GM18511 (cell line): Measurements from ENCODE around the gene ZBTB3.
"Not testable (repeated sequence)": the region's sequence is repeated elsewhere in the genome, so short reads cannot be mapped to it uniquely, and the experiment has no call there.

Experiments
- ATAC-seq: cut with Tn5 transposase; IDR thresholded peaks from one replicate; pipeline ENCODE4 v1.9.1; 2021; ENCODE audit warnings: mild to moderate bottlenecking, moderate library complexity; ENCODE audit not compliant: unreplicated experiment

ZBTB3 gene

DNA sequence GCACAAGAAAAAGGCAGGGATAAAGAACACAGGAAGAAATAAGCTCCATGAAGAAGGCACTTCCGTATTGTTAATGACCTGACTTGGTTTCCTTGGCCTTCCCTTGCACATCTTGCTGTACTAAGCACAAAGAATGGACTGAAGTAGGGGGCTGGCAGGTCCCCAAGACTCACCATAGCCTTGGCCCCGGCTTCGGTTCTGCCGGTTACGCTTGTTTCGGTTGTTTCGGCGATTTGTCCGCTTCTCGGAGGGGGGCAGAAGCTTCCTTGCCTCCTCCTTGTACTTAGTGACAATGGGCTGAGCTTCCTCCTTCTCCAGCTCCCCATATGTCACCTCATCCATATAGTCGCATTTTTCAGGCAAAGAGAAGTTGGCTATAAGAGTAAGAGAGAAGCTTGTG is 37.1 kb downstream of the ZBTB3 start:
- ATAC-seq: no peak

DNA sequence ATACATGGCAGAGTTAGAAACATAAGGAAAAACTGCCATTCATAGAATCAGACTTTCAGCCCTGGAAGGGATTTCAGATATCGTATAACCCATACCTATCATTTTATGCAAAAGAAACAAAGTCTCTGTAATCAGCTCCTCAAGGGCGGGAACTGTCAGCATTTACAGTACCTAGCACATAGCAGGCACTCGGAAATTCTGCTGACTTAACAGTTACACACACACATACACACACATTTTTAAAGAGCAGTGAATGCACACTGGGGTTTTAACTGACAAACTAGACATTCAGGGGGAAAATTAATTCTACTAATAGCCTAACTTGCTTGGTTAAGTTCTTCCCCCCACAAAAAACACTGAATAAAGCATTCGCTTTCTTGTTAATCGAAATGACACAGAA is 37.8 kb downstream of the ZBTB3 start:
- no peak for ATAC-seq

DNA sequence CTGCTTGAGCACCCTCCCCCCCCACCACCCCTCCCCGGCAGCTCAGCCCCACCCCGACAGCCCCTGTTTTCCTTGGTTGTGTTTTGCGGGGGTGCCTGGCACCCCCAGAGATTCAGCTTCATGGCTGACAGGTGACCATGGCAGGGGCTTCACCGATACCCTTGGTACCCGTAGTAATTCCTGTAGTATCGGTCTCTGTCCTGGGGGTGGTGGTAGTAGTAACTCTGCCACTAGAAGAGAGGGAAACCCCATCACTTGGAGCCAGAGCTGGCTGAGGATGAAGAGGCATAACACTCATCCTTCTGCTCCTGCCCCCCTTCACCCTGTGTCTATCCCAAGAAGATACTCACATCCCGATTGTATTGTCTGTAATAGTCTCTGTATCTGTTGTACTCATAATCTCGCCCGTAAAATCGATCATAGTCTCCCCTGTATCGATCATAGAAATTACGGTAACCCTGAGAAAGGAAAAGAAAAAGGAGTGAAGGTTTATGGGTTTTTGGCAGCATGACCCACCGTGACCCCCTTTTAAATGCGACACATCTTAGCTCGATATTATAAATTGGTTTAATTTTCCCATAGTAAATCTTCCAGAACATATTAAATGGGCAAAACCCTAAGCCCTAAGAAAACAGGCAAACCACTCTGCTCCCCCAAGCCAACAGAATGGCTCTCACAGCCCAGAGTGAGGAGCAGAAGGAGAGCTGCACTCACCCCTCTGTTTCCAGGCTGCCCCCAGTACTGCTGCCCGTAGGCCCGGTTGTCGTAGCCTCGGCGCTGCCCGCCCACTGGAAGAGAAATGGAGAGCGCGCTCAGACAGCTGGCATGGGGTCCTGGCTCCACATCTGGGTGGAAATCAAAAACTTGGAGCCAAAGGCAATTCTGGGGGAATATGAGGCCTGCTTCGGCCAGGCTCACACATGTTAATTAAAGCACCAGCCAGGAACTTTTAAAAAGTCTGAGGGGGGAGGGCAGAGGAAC is 38.5 kb downstream of the ZBTB3 start:
- no peak for ATAC-seq

DNA sequence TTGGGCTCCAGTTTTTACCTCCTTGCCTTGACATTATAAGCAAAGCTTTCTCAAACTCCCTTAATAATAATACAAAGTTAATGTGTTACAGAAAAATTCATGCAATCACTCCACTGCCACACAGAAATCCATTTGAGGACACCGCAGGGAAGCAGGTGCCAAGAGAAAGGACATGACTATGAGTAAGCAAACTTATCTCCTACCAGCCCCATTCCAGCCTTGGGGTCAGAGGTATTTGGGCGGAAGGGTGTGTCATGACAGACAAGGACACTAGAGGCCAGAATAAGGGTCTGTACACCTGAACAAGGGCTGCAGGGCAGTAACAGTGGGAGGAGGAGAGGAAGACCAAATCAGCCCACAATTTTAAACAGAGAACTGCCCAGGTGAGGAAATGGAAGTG is 40.6 kb downstream of the ZBTB3 start:
- ATAC-seq: no peak

DNA sequence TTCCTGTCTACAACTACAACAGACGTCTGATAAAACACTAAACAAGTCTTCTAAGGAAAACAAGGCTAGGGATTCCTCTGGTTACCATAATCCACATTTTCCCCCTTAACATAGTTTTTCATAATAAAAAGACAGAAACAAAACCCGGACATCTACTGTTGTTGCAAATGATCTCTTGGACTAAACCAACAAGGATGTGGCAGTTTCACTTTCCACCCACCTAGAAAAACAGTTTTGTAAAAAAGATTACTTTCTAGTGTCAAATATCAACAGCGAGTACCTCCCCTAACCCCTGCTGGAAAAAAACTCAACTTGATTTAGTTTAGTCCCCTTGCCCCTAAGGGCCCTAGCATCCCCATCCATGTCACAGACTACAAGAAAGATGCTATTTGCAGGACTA is 41.1 kb downstream of the ZBTB3 start:
- ATAC-seq: no peak

DNA sequence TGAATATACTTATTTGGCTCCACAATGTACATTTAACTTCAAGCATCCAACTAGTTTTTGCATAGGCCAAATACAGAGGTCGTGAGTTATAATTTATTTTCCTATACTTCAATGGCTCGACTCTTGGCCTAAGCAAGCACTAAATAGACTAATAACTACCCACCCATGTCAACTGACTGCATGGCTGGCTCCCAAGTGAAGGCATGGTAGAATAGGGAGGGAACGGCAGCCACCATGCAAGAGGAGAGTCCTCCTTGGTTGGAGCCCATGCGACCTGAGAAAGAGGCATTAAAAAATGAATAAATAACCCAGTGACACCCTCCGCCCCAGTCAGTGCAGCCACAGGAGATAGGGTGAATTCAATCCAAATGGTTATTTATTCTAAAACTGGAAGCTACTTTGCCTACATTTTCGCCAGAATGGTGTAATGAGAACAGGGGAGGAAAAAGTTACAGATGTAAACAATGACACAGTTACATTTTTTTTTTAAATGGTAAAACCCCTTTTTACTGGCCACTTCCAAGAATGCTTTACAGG is 41.6 kb downstream of the ZBTB3 start:
- no peak for ATAC-seq

DNA sequence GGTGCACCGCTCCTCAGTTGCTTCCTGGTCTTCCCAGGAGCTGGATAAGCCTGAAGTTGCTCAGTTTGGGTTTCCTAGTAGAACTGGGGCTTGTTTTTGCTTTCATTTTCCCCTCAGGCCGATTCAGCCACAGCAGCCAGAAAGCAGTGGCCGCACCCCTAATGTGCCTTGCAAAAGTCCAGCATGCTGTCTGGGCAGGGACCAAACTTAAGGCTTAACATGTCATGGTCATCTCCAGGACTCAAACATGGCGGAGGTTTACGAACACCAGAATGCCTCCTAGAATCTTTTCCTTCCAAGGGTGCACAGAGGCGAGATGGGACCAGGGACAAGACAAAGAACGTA is 44.0 kb downstream of the ZBTB3 start:
- ATAC-seq: no peak

DNA sequence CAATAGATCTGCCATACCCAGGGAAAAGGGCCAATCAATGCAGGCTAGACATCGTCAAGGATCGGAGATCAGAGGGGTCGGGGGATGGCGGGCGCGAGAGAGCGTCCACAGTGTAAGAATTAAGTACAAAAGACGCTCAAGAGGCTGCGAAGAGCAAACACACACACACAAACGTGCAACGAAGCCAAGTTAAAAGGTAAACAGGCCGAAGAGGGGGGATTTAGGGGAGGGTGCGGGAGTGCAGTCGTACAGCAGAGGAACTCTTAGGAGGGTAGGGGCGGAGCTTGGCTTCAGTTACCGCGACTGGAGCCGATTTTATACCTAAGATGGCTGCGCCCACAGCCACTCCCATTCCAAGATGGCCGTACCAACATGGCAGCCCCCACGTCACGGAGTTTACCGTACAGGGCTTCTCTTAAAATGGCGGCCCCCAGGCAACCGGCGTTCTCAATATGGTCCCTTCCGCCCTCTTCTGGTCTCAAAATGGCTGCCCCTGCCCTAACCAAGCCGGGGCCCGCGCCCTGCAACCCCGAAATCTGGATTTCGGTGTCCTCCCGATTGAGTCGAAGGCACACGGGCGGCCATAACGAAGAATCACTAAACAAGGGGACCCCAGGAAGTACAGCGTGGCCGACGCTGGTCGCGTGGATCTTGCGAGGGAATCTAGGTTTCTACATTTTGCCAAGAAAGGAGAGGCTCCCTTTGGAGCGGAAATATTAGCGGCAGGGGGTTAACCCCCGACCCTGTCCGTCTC is 44.5 kb downstream of the ZBTB3 start:
- peak; percentile 77 for ATAC-seq

DNA sequence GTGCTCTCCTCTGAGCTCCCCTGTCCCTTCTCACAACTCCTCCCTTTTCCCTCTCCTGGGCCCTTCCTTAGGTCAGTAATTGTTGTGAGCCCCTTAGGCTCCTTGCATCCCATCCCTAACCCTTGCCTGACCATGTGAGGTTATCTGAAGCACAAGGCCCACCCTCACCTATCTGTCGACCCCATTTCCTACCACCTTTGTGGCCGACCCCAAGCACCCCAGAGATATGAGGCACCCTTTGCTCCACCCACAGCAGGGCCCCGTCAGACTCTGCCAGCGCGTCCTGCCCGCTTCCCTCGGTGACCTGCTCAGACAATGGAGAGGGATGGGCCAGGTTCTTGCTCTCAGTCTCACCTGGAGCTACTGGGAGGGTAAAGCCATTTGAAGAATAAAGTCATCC is 45.2 kb downstream of the ZBTB3 start:
- no peak for ATAC-seq

DNA sequence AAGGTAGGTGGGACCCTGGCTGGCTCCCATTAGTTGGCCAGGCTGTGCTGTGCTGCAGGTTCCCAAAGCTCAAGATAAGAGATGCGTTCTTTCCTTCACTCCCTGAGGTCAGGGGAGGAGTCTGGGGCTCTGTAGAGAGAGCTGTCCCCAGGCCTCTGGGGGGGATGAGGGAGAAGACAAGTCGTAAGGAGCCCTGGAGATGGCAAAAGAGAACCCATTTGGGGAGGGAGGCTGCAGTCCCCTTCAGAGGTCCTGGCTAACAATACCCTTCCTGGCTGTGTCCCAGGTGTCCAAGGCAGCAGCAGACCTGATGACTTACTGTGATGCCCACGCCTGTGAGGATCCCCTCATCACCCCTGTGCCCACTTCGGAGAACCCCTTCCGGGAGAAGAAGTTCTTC is 45.6 kb downstream of the ZBTB3 start:
- no peak for ATAC-seq

DNA sequence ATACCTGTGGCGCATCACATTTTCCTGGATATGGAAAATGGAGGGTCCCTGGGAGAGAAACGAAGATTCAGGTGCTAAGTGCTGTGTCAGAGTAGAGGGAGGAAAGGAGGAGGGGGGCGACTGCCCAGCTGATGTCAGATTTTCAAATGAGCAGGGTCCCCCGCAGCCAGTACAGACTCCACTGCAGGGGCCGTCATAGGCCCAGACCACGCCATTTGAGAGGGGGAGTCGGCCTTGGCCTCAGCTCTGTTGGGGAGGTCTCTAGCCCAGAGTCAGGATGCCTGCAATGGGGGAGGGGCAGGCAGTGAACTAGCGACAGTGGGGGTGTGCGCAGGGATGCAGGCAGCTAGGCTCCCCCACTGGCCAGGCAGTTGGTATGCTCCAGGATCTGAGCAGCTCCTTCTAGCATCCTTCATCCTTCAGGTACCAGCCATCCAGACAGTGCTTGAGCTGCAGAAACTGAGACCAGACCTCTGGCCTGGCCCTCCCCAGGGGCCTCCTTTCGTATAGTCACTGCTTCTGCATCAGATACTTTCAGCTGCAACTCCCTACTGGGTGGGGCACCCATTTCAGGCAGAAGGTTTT is 46.6 kb downstream of the ZBTB3 start, which contains the start of the genes BSCL2 and GNG3:
Gene BSCL2, minus strand, starts transcription at position 148 of the 585 bp plus-strand sequence. CDS start 229 bp downstream, outside the sequence.
Gene GNG3, plus strand, starts transcription at position 400 of the 585 bp plus-strand sequence. CDS start 620 bp downstream, outside the sequence.
- no peak for ATAC-seq

DNA sequence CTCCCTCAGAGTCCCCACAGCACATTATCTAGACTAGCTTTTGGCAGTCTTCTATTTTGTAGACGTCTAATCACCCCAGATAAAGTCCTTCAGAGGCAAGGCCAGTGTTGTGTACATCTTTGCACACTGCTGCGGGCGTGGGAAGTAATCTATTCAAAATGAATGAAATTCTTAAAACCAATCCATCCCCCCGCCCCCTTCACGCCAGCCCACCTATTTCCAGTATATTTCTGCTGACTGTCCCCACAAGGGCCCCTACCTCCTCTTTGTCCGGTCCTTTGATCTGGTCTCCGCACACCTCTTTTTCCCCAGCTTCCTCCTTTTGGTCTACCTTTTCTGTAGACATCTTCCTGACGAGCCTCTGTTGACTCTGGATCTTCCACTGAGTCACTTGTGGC is 47.1 kb downstream of the ZBTB3 start:
- no peak for ATAC-seq

DNA sequence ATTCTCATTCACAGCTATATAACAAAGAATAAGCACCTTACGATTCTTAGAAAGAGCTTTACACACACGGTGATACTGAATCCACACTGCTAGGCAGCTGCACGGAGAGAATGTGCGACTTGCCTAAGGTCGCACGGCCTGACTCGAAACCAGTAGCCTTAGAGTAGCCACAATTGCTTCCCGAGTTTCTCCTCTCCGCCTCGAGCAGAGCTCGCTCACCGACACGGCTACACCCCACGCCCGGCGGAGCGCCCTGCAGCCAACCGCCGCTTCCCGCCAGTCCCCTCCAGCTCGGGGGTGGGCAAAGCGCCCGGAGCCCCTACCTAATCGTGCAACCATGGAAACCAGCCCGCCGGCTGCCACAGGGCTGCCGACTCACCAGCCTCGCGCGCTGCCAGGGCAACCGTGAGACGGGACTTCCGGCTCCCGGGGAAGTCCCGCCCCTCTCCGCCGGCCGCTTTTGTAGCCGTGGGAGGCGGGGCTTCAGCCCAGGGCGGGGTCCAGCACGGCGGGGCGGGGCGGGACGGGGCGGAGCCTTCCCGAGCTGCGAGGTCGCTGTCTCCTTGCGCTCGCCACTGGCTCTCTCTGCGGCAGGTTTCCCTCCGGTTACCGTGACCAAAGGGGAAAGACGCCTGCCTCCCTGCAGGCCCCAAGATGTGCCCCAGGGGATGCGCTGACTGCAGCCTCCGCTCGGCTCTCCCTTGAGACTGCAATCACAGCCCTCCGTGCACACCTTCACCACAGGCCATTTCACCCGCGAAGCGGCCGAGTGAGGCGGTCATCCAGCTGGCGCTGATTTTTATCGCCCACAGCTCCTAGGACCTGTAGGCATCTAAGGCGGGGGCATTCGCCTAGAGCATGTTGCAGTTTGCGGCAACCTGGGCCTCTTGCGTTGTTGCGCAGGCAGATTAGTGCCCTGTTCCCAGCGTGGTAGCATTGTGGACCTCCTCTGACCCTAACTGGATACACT is 47.8 kb downstream of the ZBTB3 start:
- peak; percentile 74 for ATAC-seq

DNA sequence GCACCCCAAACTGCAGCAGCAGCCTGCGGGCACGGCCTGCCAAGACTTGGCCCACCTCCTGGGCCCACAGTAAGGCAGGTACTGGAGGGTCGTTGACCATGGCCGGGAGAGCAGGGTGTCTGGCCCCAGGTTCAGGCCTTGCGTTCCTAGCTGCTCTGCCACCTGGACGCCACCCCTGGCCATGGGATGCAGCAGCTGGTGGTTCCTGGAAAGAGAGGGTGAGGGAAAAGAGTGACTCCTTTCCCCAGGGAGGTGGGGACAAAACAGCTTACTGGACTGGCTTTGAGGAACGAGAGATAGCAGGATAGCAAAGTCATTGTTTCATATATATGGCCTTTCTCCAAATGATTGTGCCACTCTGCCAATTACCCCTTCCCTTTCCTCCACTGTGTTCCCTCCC is 48.5 kb downstream of the ZBTB3 start:
- no peak for ATAC-seq

DNA sequence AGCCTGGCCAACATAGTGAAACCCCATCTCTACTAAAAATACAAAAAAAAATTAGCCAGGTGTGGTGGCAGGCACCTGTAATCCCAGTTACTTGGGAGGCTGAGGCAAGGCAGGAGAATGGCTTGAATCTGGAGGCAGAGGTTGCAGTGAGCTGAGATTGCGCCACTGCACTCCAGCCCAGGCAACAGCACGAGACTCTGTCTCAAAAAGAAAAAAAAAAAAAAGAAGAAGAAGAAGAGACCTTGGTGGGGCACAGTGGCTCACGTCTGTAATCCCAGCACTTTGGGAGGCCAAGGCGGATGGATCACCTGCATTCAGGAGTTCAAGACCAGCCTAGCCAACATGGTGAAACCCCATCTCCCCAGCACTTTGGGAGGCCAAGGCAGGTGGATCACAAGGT is 50.0 kb downstream of the ZBTB3 start:
- not testable (repeated sequence) for ATAC-seq

DNA sequence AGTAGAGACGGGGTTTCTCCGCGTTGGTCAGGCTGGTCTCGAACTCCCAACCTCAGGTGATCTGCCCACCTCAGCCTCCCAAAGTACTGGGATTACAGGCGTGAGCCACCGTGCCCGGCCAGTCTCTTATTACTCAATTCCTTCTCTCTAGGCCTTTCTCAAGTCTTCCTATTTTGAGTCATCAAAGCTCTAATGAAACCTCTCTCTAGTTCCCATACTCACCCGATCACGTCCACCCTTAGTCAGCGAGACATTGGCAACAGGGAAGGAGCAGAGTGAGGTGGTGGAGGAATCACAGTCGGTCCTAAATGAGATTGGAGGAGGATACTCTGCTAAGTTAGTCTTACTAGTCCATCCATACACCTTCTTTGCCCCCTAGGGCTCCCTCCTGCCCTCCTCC is 51.7 kb downstream of the ZBTB3 start:
- ATAC-seq: no peak
